Transverse colon (tissue), 4 donors: ENCODE results near the gene PREX1.

Experiments
- POLR2A ChIP-seq: fragments of 450-650 bp; IDR thresholded peaks from one replicate; pipeline ENCODE4 v1.6.1; 2016; ENCODE audit warnings: antibody characterized with exemption, mild to moderate bottlenecking, moderate library complexity
- POLR2AphosphoS5 ChIP-seq, 3 donors: sonication (generic); formaldehyde crosslinking; IDR thresholded peaks; one replicate each; pipeline ENCODE4 v1.6.1; 2016; ENCODE audit warnings: antibody characterized with exemption in 3 of 3
- TF ChIP-seq, protein P1 (sequence below), 5 experiments: fragments of 200-600 bp in 3 of 5; fragments of 450-650 bp in 2 of 5; sonication (generic) in 3 of 5; IDR thresholded peaks; 1 replicate in 2 of 5; 2 replicates in 3 of 5; pipeline ENCODE4 v1.5.1; 2016 to 2017; ENCODE audit warnings: antibody characterized with exemption in 5 of 5, inconsistent platforms in 3 of 5, mild to moderate bottlenecking in 2 of 5, moderate library complexity in 1 of 5

- TF ChIP-seq POLR2AphosphoS5 (IDR thresholded peaks at IDR 0.05) (no peak), POLR2A (no peak)
- TF ChIP-seq, protein P1, sequence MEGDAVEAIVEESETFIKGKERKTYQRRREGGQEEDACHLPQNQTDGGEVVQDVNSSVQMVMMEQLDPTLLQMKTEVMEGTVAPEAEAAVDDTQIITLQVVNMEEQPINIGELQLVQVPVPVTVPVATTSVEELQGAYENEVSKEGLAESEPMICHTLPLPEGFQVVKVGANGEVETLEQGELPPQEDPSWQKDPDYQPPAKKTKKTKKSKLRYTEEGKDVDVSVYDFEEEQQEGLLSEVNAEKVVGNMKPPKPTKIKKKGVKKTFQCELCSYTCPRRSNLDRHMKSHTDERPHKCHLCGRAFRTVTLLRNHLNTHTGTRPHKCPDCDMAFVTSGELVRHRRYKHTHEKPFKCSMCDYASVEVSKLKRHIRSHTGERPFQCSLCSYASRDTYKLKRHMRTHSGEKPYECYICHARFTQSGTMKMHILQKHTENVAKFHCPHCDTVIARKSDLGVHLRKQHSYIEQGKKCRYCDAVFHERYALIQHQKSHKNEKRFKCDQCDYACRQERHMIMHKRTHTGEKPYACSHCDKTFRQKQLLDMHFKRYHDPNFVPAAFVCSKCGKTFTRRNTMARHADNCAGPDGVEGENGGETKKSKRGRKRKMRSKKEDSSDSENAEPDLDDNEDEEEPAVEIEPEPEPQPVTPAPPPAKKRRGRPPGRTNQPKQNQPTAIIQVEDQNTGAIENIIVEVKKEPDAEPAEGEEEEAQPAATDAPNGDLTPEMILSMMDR (IDR thresholded peaks at IDR 0.05), result no peak
These were observed 84.0 kb downstream of the PREX1 start for GRCh38 chr20:48743807-48744206.
